GM13976 (cell line): ENCODE data around the gene EIF1B.
"Not testable (repeated sequence)": the region's sequence is repeated elsewhere in the genome, so short reads cannot be mapped to it uniquely, and the experiment has no call there.

ENCODE experiments used
- DNase-seq: peaks from one replicate; pipeline ENCODE4 v3.0.0; 2012; ENCODE audit warnings: low spot score
- in situ Hi-C: fragments of 300-500 bp; cut with MboI; formaldehyde crosslinking; loops from one replicate; pipeline ENCODE4 v1.12.0; 2022; ENCODE audit warnings: low sequenced_read_pairs, mixed read lengths, inconsistent platforms; ENCODE audit not compliant: unreplicated experiment
- TF ChIP-seq, protein P1 (sequence below): IDR thresholded peaks from 2 replicates; pipeline ENCODE4 v1.5.1; 2012; ENCODE audit warnings: borderline replicate concordance, mild to moderate bottlenecking; ENCODE audit not compliant: insufficient read depth; ENCODE audit errors: extremely low read depth, missing control alignments, control extremely low read depth

Gene EIF1B

DNA sequence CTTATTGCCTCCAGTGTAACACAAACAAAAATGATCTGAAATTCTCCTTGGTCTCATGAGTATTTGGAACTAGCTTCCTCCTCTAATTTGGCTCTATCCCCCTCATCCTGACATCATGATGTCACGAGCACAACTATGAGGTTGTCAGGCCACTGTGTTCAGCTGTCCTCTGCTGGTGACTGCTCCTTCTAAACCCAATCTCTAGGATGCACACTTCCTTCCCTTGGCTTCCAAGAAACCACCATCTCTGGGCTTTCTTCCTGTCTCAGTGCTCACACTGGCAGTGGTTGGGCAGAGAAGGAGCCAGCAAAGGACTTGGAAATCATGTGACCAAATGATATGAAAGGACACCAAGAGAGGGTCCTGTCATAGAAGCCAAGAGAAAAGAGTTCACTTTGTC lies 30.7 kb upstream of the EIF1B start:
- TF ChIP-seq, protein P1, sequence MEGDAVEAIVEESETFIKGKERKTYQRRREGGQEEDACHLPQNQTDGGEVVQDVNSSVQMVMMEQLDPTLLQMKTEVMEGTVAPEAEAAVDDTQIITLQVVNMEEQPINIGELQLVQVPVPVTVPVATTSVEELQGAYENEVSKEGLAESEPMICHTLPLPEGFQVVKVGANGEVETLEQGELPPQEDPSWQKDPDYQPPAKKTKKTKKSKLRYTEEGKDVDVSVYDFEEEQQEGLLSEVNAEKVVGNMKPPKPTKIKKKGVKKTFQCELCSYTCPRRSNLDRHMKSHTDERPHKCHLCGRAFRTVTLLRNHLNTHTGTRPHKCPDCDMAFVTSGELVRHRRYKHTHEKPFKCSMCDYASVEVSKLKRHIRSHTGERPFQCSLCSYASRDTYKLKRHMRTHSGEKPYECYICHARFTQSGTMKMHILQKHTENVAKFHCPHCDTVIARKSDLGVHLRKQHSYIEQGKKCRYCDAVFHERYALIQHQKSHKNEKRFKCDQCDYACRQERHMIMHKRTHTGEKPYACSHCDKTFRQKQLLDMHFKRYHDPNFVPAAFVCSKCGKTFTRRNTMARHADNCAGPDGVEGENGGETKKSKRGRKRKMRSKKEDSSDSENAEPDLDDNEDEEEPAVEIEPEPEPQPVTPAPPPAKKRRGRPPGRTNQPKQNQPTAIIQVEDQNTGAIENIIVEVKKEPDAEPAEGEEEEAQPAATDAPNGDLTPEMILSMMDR = no peak
- DNase-seq = no peak
- in situ Hi-C loops = no loop called here

DNA sequence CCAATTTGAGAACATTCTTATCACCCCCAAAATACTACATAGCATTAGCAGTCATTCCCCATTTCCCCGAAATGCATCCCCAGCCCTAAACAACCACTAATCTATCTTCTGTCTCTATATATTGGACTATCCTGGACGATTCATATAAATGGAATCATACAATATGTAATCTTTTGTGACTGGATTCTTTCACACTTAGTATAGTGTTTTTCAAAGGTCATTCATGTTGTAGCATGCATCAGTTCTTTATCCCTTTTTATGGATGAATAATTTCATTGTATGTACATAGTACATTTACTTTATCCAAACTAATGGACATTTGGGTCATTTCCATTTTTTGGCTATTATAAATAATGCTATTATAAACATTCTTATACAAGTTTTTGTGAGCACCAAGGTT lies 27.5 kb upstream of the EIF1B start:
- in situ Hi-C loops = no loop called here
- no peak for DNase-seq
- TF ChIP-seq, protein P1 = no peak

DNA sequence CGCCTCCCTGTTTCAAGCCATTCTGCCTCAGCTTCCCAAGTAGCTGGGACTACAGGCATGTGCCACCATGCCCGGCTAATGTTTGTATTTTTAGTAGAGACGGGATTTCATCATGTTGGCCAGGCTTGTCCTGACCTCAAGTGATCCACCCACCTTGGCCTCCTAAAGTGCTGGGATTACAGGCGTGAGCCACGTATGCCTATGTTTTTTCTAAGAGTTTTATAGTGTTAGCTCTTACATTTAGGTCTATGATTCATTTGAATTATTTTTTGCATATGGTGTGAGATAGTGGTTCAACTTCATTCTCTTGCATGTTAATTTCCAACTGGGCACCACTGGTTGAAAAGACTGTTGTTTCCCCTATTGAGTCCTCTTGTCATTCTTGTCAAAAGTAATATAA lies 26.4 kb upstream of the EIF1B start:
- DNase-seq, in situ Hi-C loops: not testable (repeated sequence)

DNA sequence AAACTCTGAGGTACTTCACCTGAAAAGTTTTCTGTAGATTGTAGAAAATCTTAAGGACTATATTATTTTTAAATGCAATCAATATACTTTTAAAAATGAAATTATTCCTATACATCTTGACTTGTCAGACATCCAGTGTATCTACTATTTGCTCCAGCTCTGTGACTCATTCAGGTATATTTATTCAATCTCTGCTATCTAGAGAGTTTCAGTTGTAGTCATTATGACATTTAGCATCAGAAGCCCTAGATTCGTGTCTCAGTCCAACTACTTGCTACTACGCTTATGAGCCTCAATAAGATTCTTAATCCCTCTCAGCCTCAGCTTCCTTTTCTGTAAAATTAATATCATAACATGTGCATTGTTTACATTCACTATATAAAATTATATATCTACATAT lies 22.3 kb upstream of the EIF1B start:
- TF ChIP-seq, protein P1 = no peak
- DNase-seq = no peak
- in situ Hi-C loops = no loop called here

DNA sequence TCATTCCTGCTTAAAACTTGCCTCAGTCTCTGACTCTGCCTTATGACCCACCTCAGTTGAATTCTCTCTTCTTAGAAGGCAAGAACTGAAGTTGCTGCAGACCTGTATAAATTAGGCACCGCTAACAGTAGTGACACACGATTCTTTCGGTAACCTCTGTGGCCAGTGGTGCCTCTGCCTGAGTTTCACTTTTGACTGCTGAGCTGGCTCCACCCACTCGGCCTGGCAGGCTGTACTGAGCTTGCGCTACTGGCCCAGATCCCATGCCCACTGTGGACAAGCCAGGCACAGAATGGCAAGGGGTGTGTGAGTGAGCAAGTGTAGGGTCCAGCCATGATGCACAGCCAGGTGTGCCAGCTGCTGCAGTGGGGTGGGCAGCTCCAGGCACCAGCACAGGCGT lies 19.1 kb upstream of the EIF1B start:
- no peak for DNase-seq
- TF ChIP-seq, protein P1 = no peak
- in situ Hi-C loops = no loop called here

DNA sequence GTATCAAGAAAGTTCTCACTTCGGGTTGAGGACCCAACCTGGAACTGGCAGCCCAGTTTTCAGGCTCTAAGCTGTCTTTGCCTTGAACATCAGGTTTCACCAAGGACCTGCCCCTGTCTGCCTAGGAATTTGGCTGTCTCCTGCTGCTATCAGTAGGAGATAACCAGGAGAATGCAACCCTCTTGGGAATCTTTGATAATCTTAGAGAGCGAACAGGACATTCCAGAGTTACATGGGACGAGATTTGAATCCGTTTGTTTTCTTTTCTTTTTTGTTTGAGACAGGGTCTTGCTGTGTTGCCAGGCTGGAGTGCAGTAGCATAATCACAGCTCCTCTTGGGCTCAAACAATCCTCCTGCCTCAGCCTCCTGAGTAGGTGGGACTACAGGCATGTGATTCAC lies 18.0 kb upstream of the EIF1B start:
- in situ Hi-C loops = no loop called here
- no peak for DNase-seq
- TF ChIP-seq, protein P1 = no peak

DNA sequence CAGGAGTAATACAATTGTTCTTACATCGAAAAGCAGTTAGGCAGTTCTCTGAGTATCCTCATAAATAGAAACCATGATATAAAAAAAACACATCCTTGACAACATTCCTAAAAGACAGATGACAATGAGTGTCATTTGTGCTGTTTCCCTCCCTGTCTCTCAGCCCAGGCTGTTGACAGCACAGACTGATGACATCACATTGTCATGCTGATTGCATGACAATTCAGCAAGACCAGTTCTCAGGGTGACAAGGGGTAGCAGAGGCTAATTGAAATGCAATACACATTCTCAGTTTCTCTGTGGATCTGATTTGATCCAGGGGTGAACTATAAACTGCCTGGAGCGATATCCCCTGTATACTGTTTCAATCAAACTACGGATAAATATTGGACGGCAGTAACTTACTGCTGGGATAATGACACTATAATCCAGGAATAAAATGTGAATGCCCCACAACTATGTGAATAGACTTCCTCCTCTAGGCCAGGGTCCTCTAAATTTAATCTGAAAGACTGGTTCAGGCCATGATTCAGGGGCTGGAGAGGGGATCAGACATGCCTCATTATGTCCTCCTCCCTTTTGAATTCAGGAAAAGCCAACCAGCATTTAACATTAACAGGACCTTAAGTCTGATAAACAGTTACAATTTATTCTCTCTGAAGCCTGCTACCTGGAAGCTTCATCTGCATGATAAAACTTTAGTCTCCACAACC lies 16.7 kb upstream of the EIF1B start:
- TF ChIP-seq, protein P1 = no peak
- in situ Hi-C loops = no loop called here
- DNase-seq = no peak
